Skin epidermis (tissue), 12 donors: ENCODE data around the gene TNFAIP8L3.
"Not testable (repeated sequence)": the region's sequence is repeated elsewhere in the genome, so short reads cannot be mapped to it uniquely, and the experiment has no call there.

Experiments
- H3K27ac ChIP-seq, 21 experiments: fragments of 200-600 bp; sonication (generic) in 11 of 21; one replicate each; pipeline ENCODE4 v1.5.0; 2020; ENCODE audit warnings: mild to moderate bottlenecking in 3 of 21, inconsistent platforms in 2 of 21, moderate library complexity in 2 of 21
- H3K4me3 ChIP-seq, 7 experiments: fragments of 200-600 bp; sonication (generic) in 2 of 7; one replicate each; pipeline ENCODE4 v1.5.0; 2020; ENCODE audit warnings: inconsistent platforms in 2 of 7, mild to moderate bottlenecking in 2 of 7, moderate library complexity in 1 of 7

The TNFAIP8L3 gene

DNA sequence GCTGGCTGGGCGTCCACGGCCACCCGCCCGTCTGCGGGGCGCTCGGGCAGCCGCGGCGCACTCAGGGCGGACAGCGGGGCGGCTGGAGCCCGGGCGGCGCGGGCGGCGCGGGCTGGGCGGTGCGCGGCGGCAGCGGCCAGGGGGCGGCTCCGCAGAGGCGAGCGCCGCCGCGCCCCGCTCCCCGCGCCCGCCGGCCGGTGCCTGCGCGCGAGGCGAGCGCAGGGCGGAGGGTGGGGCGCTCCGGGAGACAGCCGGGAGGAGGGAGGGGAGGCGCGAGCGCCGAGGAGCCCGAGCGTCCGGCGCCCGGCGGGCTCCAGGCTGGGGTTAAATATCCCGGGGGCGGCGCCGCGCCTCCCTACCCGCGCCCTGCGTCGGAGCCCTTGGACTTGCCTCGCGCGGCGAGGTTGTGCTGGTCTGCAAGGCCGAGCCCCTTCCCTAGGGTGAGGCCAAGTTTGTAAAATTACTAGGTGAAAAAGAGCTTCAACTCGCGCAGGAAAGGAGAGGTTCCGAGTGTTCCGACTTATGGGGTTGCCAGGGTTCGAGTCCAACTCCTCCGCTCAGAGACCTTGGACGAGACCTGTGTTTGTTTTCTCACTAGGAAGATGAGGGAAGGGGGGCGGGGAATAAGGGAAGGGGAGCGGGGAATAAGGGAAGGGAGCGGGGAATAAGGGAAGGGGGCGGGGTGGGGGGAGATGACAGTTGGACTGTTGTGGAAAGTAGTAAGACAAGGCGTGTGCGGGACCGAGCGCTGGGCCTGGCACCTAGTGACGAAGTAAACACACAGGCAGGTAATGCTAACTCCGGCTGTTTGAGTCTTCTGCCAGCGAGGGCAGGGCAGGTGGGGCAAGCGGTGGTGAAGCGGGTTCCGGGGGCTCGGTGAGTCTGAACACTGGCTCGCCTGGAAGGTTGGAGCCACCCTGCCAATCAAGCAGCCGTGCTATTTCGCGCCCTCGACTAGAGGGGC lies at the start of gene TNFAIP8L3:
Gene TNFAIP8L3, minus strand, starts transcription at position 301 of the 964 bp plus-strand sequence. CDS start 311 bp downstream, outside the sequence.
- peak within 1 kb of the TSS in 16 of 21 experiments; percentile 6 to 76 (median 60) for H3K27ac ChIP-seq
- peak within 1 kb of the TSS; percentile 44 to 53 (median 50) for H3K4me3 ChIP-seq

DNA sequence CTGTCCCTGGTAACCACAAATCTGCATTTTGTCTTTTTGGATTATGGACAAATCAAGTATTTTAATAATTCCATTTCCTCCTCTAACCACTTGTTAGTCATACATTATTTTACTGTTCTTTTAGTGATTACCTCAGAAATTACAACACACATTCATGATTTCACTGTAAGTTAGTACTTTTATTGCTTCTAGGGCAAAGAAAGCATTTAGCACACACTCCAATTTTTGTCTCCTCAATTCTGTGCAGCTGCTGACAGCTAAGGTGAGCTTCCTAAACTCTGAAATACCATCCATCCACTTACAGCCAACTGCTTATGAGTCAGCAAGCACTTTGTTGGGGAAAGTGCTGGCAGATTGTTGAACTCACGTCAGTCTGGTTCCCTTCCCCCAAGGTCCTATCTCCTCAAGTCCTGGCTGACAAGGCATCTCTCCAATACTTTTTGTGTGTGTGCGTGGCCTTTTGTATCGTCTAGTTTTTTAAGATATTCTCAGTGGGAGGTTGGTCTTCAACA lies 49.4 kb upstream of the TNFAIP8L3 start:
- no peak overlapping the region for H3K27ac ChIP-seq
- no peak overlapping the region for H3K4me3 ChIP-seq

DNA sequence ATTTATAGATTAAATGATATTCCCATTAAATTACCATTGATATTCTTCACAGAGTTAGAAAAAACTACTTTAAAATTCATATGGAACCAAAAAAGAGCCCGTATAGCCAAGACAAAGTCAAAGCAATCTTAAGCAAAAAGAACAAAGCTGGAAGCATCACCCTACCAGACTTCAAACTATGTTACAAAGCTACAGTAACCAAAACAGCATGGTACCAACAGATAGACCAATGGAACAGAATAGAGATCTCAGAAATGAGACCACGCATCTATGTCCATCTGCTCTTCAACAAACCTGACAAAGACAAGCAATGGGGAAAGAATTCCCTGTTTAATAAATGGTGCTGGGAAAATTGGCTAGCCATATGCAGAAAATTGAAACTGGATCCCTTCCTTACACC lies 45.6 kb upstream of the TNFAIP8L3 start:
- not testable (repeated sequence) for H3K27ac ChIP-seq, H3K4me3 ChIP-seq

DNA sequence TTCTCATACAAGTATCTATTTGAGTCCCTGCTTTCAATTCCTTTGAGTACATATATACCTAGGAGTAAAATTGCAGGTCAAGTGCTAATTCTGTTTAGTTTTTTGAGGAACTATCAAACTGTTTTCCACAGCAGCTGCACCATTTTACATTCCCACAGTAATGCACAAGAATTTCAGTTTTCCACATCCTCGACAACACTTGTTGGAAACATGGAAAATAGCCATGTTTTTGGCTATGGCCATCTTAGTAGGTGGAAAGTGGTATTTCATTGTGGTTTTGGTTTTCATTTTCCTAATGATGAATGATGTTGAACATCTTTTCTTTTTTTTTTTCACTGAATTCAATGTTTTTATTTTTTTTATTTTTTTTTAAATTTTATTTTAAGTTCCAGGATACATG lies 44.4 kb upstream of the TNFAIP8L3 start:
- H3K27ac ChIP-seq, result no peak overlapping the region
- H3K4me3 ChIP-seq, result no peak overlapping the region

DNA sequence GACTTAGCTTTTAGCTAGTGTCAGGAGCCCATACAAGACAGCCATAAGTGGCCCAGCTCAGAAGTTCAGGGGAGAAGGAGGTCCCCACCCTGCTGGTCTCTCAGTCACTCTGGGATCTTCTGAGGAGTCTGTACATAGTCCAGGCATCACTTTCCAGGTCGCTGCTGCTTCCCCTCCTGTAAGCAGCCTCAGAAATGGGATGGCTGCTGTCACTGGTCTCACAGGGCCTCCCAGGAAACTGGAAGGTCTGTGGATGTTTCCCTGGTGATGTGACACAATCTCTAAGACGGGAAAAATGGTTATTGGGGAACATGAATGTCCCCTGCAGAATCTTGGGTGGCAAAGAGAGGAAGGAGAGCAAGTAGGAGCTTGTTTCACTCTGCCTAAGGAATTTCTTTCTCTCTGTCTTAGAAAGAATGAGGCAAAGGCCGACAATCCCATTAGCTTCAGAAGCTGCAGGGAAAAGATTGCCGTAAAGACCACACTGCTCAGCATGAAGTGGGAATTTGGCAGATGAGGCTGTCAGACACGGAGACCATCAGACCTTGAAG lies 43.2 kb upstream of the TNFAIP8L3 start:
- no peak overlapping the region for H3K4me3 ChIP-seq
- H3K27ac ChIP-seq, result no peak overlapping the region

DNA sequence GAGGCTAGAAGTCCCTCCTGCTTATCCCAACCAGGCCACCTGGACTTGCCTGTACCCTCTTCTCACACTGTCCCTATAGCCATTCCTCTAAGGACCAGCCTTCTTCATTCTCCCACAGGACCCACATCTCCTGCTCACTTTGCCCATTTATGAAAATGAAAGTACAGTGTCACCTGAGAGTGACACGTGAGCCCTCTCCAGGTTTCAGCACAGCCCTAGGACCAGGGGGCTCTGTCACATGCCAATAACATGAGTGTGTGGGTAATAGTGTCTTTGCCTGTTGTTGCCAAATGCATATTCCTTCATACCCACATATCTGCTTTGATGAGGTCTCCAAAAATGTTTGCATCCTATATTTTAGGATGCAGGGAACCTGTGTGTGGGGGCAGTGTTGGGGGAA lies 42.3 kb upstream of the TNFAIP8L3 start:
- Histone ChIP-seq H3K4me3 (no peak overlapping the region), H3K27ac (no peak overlapping the region)

DNA sequence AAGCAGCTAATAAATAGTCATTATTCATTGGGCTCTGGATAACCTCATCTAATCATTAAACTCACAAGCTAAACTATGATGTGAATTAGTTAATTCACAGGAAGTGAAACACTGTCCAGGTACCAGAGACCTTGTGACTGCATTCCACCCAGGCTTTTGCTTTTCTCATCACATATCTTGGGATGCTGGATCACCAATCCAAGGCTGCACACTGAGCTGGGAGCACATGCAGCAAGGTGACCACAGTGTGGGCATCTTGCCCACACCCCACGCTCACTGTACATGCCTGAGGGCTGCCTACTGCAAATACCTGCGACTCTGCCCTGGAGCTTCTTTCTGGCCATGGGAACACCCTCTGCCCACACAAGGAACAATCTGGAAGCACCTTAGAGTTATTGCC lies 40.6 kb upstream of the TNFAIP8L3 start:
- Histone ChIP-seq H3K27ac (no peak overlapping the region), H3K4me3 (no peak overlapping the region)

DNA sequence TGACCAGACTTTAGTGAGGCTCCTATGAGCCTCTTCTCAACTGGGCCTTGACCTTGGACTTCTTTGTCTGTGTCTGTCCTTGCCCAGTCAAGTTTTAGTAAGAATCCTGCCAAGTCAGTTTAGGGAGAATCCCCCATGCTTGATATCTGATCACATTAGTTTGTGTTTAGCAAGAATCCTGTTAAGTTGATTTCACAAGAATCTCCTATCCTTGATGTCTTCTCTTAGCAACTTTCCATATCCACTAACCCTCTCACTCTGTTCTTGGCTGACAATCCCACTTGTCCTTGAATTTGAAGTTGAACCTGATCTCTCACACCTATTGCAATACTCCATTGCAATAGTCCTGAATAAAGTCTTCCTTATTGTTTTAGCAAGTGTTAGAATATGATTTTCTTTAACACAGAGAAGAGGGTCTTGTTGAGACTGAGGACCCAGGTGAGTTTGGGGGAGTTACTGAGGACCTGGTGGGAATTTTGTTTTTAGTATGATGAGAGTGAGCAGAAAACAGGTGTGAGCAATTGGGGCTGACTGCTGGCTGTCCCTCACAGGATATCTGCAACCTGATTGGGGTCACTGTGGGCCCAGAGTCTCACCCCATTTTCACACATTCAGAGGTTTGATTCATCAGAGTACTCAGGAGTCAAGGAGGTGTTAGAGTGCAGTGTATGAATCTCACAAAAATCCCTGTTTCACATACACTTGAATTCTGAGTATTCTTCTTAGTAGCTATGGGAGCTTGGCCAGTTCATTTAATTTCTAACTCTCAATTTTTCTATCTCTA lies 39.9 kb upstream of the TNFAIP8L3 start:
- no peak overlapping the region for H3K4me3 ChIP-seq
- H3K27ac ChIP-seq, result peak overlapping the region in 2 of 21 experiments; percentile 5 to 30

DNA sequence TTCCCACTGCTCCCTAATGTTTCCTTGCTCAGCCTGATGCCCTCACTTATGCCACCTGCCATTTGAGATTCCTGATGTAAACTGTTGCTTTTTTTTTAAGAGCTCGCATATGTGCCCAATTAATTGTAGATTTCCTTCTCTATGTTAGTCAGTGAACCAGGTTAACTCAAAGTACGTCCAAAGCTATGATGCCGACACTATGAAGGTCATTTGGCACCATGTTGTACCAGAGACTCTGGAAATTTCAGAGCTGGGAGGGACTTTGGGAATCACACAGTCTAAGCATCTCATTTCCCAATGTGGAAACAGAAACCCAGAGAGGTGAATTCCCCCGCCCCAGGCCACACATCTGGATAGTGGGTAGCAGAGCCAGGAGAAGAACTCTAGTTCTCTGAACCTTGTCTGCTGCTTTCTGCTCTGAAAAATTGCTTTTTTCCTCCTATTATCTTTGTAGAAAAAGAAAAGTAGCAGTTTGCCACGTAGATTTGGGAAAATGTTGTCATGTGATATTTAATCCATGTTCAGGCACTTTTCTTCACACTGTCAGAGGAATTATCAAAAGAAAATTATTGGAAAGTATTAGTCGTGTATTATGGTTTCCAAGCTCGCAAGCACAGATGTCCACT lies 38.5 kb upstream of the TNFAIP8L3 start:
- no peak overlapping the region for H3K4me3 ChIP-seq
- H3K27ac ChIP-seq, result peak overlapping the region in 8 of 21 experiments; percentile 8 to 72 (median 31)

DNA sequence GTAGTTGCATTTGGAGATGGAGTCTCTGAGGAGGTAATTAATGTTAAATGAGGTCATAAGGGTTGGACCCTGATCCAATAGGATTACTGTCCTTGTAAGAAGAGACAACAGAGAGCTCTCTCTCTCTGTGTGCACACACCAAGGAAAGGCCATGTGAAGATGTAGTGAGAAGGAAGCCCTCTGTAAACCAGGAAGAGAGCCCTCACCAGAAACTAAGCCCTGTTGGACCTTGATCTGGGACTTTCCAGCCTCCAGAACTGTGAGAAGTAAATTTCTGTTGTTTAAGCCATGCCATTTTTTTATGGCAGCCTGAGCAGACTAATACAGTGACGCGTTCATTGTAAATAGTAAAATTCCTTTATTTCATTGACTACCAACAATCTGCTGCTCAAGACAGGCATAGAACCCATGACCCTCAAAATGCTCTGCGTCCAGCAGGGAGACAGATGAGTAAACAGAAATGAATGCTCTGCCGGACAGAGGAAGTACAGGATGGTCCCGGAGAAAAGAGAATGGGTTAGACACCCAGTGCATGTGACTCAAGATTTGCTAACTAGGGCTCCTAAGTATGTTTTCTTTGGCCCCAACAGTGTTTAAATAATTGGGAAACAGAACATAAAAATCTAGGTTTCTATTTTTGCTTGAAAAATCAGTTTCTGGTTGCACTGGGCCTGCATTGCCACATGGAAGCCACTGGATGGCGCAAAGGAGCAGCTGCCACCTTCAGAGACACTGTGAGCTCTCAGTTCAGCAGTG lies 37.9 kb upstream of the TNFAIP8L3 start:
- H3K27ac ChIP-seq, result peak overlapping the region in 7 of 21 experiments; percentile 8 to 72 (median 24)

DNA sequence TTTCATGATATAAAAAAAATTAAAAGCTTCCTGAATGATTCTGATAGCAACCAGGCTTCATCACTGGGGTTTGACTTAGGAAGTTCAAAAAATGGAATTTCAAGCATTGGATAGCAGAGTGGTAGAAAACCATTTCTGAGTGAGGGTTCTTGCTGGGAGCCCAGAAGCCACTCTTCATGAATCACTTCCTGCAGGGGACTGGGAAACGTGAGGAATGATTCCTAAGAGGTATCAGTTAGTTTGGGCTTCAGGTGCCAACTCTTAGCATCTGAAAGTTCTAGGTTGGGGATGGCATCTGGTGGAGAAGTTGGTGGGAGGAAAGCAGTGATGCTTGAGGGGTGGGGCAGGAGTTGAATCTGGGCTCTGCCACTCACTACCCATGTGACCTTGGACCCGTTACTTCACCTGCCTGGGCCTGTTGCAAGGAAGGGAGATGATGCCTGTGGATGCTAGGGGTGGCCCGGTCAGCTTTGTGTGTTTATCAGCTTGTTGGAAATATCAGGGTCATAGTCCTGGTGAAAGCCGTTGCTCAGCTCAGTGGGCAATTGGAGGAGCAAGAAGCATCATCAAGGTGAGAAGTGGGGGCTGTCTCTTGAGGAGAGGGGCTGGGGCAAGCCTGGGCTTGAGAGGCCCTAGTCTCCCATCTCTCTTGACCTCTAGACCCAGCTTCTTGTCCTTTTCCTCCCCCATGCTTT lies 37.0 kb upstream of the TNFAIP8L3 start:
- Histone ChIP-seq H3K27ac (peak overlapping the region in 1 of 21 experiments; percentile 24), H3K4me3 (no peak overlapping the region)

More for the DNA sequence above, 37.9 kb upstream of the TNFAIP8L3 start:
- H3K4me3 ChIP-seq, result no peak overlapping the region

DNA sequence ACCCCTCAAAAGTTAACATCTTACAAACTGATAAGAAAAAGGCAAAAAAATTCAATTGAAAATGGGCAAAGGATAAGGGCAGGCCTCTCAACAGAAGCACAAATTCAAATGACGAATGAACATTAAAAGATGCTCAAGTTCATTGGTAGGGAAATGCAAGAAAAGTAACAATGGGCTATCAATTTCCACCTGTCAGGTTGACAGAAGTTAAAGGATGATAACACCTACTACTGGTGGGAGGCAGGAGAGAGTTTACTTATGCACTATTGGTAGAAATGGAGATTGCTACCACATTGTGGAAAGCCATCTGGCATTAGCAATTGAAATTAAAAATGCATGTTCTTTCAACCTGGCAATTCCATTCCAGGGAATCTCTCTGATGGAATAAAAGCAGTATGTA lies 35.6 kb upstream of the TNFAIP8L3 start:
- H3K4me3 ChIP-seq, result no peak overlapping the region
- H3K27ac ChIP-seq, result no peak overlapping the region

DNA sequence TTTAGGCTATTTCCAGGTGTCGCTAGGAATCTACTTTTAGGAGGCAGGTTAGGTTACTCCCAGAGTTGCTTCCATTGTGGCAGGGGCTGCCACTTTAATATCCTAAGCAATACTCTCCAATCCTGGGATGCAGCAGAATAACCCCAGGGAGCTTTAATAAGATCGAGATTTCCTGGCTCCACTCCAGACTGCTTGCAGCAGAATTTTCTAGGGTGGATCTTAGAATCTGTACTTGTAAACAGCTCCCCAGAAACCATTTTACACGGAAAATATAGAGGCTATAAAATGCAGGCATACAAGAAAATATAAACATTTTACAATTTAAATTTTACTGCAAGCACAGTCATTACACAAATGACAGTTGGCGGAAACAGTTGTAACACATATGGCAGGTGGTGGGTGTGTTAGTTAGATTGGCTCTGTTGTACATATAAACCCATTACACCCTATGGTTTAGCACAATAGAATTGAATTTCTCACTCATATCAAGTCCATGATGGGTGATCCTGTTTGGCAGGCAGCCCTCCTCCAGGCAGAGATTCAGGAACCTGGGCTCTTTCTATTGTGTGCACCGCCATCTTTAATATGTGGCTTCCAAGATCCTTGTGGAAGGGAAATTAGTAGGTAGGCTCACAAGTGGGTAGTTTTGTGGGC lies 35.0 kb upstream of the TNFAIP8L3 start:
- Histone ChIP-seq H3K4me3 (no peak overlapping the region), H3K27ac (no peak overlapping the region)

DNA sequence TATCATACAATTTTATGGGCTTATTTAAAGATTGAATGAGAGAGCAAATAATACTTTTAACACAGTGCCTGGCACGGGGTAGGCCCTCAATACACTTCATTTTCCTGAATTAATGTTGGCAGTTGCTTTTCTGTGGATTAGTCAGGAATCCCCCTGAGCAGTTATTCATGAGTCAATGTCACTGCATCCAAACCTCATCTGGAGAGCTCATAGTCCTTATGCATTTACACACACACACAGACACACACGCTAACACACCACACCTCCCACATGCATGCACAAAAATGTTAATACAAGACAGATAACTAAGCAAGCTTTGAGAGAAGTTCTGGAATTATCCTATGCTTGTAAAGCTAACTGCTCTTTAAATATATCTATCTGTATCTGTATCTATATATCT lies 34.0 kb upstream of the TNFAIP8L3 start:
- no peak overlapping the region for H3K27ac ChIP-seq
- no peak overlapping the region for H3K4me3 ChIP-seq

DNA sequence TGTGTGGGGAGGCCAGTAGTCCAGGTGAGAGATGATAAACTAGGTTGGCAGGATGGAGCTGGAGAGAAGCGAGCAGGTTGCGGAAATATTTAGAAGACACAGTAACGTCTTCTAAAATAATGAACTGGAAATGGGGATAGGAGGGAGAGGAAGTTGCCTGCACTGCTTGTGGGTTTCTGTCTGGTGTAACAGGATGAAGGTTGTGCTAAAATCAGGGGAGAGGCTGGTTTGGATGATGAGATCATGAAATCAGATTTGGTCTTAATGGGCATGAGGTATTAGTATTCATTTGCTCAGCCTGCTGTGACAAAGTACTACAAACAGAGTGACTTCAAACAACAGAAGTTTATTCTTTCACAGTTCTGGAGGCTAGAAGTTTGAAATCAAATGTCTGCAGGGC lies 32.1 kb upstream of the TNFAIP8L3 start:
- no peak overlapping the region for H3K4me3 ChIP-seq
- no peak overlapping the region for H3K27ac ChIP-seq

DNA sequence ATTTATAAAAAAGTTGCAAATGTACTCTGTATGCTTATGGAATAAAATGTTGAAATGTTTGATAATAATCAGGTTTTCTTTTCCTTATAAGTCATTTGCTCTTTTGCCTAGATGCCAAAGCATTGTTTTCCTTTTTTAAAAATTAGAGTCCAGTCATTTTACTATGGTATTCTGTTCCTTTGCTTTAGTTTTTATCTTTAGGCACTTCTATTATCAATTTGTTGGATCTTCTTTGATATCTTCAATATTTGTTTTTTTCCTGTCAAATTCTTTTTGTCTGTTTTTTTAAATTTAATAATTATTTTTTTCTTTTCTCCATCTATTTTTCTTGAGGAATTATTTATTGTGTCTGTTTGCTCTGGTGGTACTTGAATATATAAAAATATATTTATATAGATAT lies 28.3 kb upstream of the TNFAIP8L3 start:
- H3K4me3 ChIP-seq, H3K27ac ChIP-seq: not testable (repeated sequence)

DNA sequence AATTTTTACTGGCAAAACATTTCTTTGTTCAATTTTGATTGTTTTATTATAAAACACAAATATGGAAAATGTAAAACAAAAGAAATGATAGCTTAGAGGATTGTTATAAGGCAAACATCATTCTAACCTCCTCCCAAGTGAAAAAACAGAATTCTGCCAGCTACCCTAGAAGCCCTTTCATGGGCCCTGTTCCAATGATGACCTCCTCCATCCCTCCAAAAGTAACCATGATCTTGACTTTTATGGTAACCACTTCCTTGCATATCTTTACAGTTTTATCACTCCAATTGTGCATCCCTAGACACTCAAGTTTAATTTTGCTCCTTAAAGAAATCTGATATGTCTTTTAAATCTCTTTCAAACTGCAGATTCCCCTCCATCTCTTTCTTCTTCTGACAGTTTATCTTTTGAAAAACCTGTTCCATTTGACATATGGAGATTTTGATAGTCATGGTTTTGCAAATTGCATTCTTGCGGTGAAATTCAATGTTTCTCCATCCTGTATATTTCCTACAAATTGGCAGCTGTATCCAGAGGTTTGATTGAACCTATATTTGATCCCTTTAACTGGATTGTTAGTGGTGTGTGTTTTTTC lies 27.0 kb upstream of the TNFAIP8L3 start:
- H3K4me3 ChIP-seq, result no peak overlapping the region
- no peak overlapping the region for H3K27ac ChIP-seq
